ENCODE measurements around the gene NFYC.

- TF ChIP-seq EZH2phosphoT487 (IDR thresholded peaks at IDR 0.05; ENCODE audit: insufficient read depth, low read depth) (no peak), EZH2 (IDR thresholded peaks at IDR 0.05; ENCODE audit: insufficient read depth, poor library complexity, severe bottlenecking) (no peak)
Measured at GRCh38 chr1:40704817-40705733, 13.6 kb downstream of the NFYC start.
